HCT116 (cell line): ENCODE data around the gene GABARAP. TPM values are rescaled to one million over a fixed set of nuclear protein-coding genes. Genes with fewer than 3 reads are reported as not detected.
A peak's percentile ranks its signal among the peaks of the same experiment; 100 is the strongest.

ENCODE experiments used
- ATAC-seq: fragments of 200-7000 bp; cut with Tn5 transposase; 2 replicates; pipeline ENCODE4 v1.9.1; 2020; ENCODE audit warnings: mild to moderate bottlenecking, moderate library complexity
- BruUV-seq: library from RNA; stranded (reverse); fragments of 400-500 nt; replicated peaks from 2 replicates; lab custom pipeline; 2021; lab: Mats Ljungman, UMichigan
- CTCF ChIA-PET: fragments of 300-600 bp; sonication (Branson Sonifier 250); formaldehyde crosslinking; loops from one replicate; lab custom pipeline; 2021; ENCODE audit warnings: antibody characterized with exemption; lab: Charles Lee
- POLR2A ChIA-PET: fragments of 300-600, 350-600 bp; sonication (Branson Sonifier 250); formaldehyde crosslinking; loops from one replicate; lab custom pipeline; 2021; ENCODE audit warnings: antibody characterized with exemption; lab: Charles Lee
- RAD21 ChIA-PET, 2 experiments: fragments of 300-600 bp; sonication (Branson Sonifier 250); formaldehyde crosslinking; loops; one replicate each; lab custom pipeline; 2023; ENCODE audit warnings: low total read pairs in 2 of 2; ENCODE audit not compliant: uncharacterized antibody in 2 of 2, unreplicated experiment in 2 of 2, low non-redundant PET in 1 of 2; lab: Charles Lee
- DNase-seq: peaks from one replicate; pipeline ENCODE4 v3.0.0-alpha.2; 2010; ENCODE audit warnings: low read depth, low spot score
- H2AFZ ChIP-seq: fragments of 200-600 bp; shearing (Covaris generic), sonication (generic); 2 replicates; pipeline ENCODE4 v1.6.1; 2017; ENCODE audit warnings: low read depth, mixed run types, mixed read lengths, antibody characterized with exemption, low read length; ENCODE audit not compliant: poor library complexity, severe bottlenecking
- H3K27ac ChIP-seq: 2 replicates; pipeline ENCODE4 v1.5.1; 2012; ENCODE audit warnings: low read depth, low read length
- H3K27me3 ChIP-seq: fragments of 200-600 bp; sonication (generic); 2 replicates; pipeline ENCODE4 v1.6.1; 2016; ENCODE audit warnings: mixed run types, low read length, mixed read lengths; ENCODE audit not compliant: insufficient read depth
- H3K36me3 ChIP-seq, 2 experiments: fragments of 200-500 bp in 1 of 2; fragments of 200-600 bp in 1 of 2; sonication (Bioruptor generic) in 1 of 2; sonication (generic) in 1 of 2; 2 replicates each; pipeline versions ENCODE4 v1.5.1 to v1.6.1; 2014 to 2016; ENCODE audit warnings: low read length in 2 of 2, inconsistent platforms in 1 of 2, mixed read lengths in 1 of 2, mixed run types in 1 of 2; ENCODE audit not compliant: insufficient read depth in 2 of 2, control insufficient read depth in 1 of 2
- H3K4me1 ChIP-seq, 2 experiments: fragments of 200-600 bp in 1 of 2; sonication (generic) in 1 of 2; 2 replicates each; pipeline versions ENCODE4 v1.5.1 to v1.6.1; 2012 to 2017; ENCODE audit warnings: low read length in 2 of 2, inconsistent platforms in 1 of 2, mild to moderate bottlenecking in 1 of 2, mixed read lengths in 1 of 2, mixed run types in 1 of 2, moderate library complexity in 1 of 2; ENCODE audit not compliant: insufficient read depth in 2 of 2, control insufficient read depth in 1 of 2
- H3K4me2 ChIP-seq: fragments of 200-600 bp; sonication (generic); 2 replicates; pipeline ENCODE4 v1.6.1; 2017; ENCODE audit warnings: mixed run types, low read length, mixed read lengths
- H3K4me3 ChIP-seq, 2 experiments: fragments of 200-600 bp in 1 of 2; sonication (generic) in 1 of 2; replicated peaks in 1 of 2; 2 replicates each; pipeline ENCODE4 v1.5.1; 2011 to 2016; ENCODE audit warnings: low read length in 2 of 2, control low read depth in 1 of 2, low read depth in 1 of 2, mild to moderate bottlenecking in 1 of 2, mixed read lengths in 1 of 2, mixed run types in 1 of 2
- H3K79me2 ChIP-seq: fragments of 200-600 bp; sonication (generic); 2 replicates; pipeline ENCODE4 v1.6.1; 2017; ENCODE audit warnings: mild to moderate bottlenecking, mixed run types, low read length, moderate library complexity, mixed read lengths; ENCODE audit not compliant: insufficient read depth
- H3K9ac ChIP-seq: fragments of 200-600 bp; sonication (generic); 2 replicates; pipeline ENCODE4 v1.6.1; 2016; ENCODE audit warnings: low read length, mixed read lengths
- H3K9me2 ChIP-seq: fragments of 200-600 bp; sonication (generic), shearing (Covaris generic); 2 replicates; pipeline ENCODE4 v1.6.1; 2017; ENCODE audit warnings: mixed run types, mild to moderate bottlenecking, moderate library complexity; ENCODE audit not compliant: insufficient read depth
- H3K9me3 ChIP-seq, 2 experiments: fragments of 200-500 bp in 1 of 2; fragments of 200-600 bp in 1 of 2; sonication (Bioruptor generic) in 1 of 2; sonication (generic) in 1 of 2; 2 replicates each; pipeline ENCODE4 v1.6.1; 2014 to 2017; ENCODE audit warnings: low read length in 2 of 2, mixed read lengths in 2 of 2, inconsistent platforms in 1 of 2, low read depth in 1 of 2, mild to moderate bottlenecking in 1 of 2, mixed run types in 1 of 2, moderate library complexity in 1 of 2; ENCODE audit not compliant: control insufficient read depth in 1 of 2, insufficient read depth in 1 of 2
- H4K20me1 ChIP-seq: fragments of 200-600 bp; sonication (generic), shearing (Covaris generic); 2 replicates; pipeline ENCODE4 v1.6.1; 2017; ENCODE audit warnings: mixed run types, mild to moderate bottlenecking, moderate library complexity; ENCODE audit not compliant: insufficient read depth
- CBX3 ChIP-seq: IDR thresholded peaks from 2 replicates; pipeline ENCODE4 v1.6.1; 2012; ENCODE audit warnings: low read depth
- CEBPB ChIP-seq: IDR thresholded peaks from 2 replicates; pipeline ENCODE4 v1.6.1; 2012; ENCODE audit warnings: low read depth
- EGR1 ChIP-seq: IDR thresholded peaks from 2 replicates; pipeline ENCODE4 v1.6.1; 2012; ENCODE audit warnings: low read depth
- ELF1 ChIP-seq: IDR thresholded peaks from 2 replicates; pipeline ENCODE4 v1.6.1; 2012; ENCODE audit warnings: low read depth, borderline replicate concordance
- EZH2 ChIP-seq: fragments of 200-600 bp; sonication (generic); IDR thresholded peaks from 2 replicates; pipeline ENCODE4 v1.6.1; 2017; ENCODE audit warnings: antibody characterized with exemption, mixed run types
- EZH2phosphoT487 ChIP-seq: fragments of 200-600 bp; IDR thresholded peaks from 2 replicates; pipeline ENCODE4 v1.6.1; 2018; ENCODE audit warnings: antibody characterized with exemption, borderline replicate concordance
- FOSL1 ChIP-seq: IDR thresholded peaks from 2 replicates; pipeline ENCODE4 v1.6.1; 2012; ENCODE audit warnings: low read depth
- JUND ChIP-seq: IDR thresholded peaks from 2 replicates; pipeline ENCODE4 v1.6.1; 2012
- MAX ChIP-seq: IDR thresholded peaks from 2 replicates; pipeline ENCODE4 v1.6.1; 2012
- POLR2A ChIP-seq: IDR thresholded peaks from 2 replicates; pipeline ENCODE4 v1.7.0; 2011; ENCODE audit warnings: borderline replicate concordance; ENCODE audit not compliant: insufficient read depth, insufficient read length; ENCODE audit errors: extremely low read depth
- POLR2AphosphoS5 ChIP-seq: IDR thresholded peaks from 2 replicates; pipeline ENCODE4 v1.6.1; 2011; ENCODE audit warnings: mild to moderate bottlenecking, low read depth, low read length, moderate library complexity
- RAD21 ChIP-seq: IDR thresholded peaks from 2 replicates; pipeline ENCODE4 v1.6.1; 2012; ENCODE audit warnings: low read depth, mild to moderate bottlenecking
- SIN3A ChIP-seq: IDR thresholded peaks from 2 replicates; pipeline ENCODE4 v1.6.1; 2012; ENCODE audit warnings: low read depth
- SP1 ChIP-seq: IDR thresholded peaks from 2 replicates; pipeline ENCODE4 v1.6.1; 2012; ENCODE audit warnings: low read depth
- SRF ChIP-seq: IDR thresholded peaks from 2 replicates; pipeline ENCODE4 v1.6.1; 2012; ENCODE audit warnings: low read depth
- TCF7L2 ChIP-seq: IDR thresholded peaks from 2 replicates; pipeline ENCODE4 v1.7.0; 2011; ENCODE audit warnings: borderline replicate concordance, inconsistent platforms; ENCODE audit not compliant: insufficient read depth, insufficient read length; ENCODE audit errors: extremely low read depth
- YY1 ChIP-seq: IDR thresholded peaks from 2 replicates; pipeline ENCODE4 v1.6.1; 2011; ENCODE audit warnings: low read length, low read depth, moderate library complexity, mild to moderate bottlenecking; ENCODE audit not compliant: insufficient replicate concordance; ENCODE audit errors: extremely low read depth
- ZNF274 ChIP-seq: fragments of 200-500 bp; sonication (Bioruptor generic); IDR thresholded peaks from 2 replicates; pipeline ENCODE4 v1.6.1; 2014; ENCODE audit warnings: mild to moderate bottlenecking, low read depth, low read length, inconsistent platforms
- intact Hi-C: fragments of 100-400 bp; cut with micrococcal nuclease; formaldehyde crosslinking; loops from 2 replicates; pipeline ENCODE4 v1.10.0; 2022
- total RNA-seq: library from RNA; stranded (reverse); gene quantifications from one replicate; pipeline ENCODE4 v1.2.1, GENCODE V29; 2021; ENCODE audit not compliant: unreplicated experiment
- TF ChIP-seq, protein P1 (sequence below): IDR thresholded peaks from 2 replicates; pipeline ENCODE4 v1.6.1; 2012
- TF ChIP-seq, protein P2 (sequence below): IDR thresholded peaks from 2 replicates; pipeline ENCODE4 v1.6.1; 2012; ENCODE audit warnings: low read depth
- TF ChIP-seq, protein P3 (sequence below): IDR thresholded peaks from 2 replicates; pipeline ENCODE4 v1.6.1; 2011; ENCODE audit warnings: mild to moderate bottlenecking, low read length, moderate library complexity; ENCODE audit not compliant: insufficient replicate concordance; ENCODE audit errors: extremely low read depth

The GABARAP gene
- total RNA-seq, 1 experiment from 2014 or later = 287 TPM

DNA sequence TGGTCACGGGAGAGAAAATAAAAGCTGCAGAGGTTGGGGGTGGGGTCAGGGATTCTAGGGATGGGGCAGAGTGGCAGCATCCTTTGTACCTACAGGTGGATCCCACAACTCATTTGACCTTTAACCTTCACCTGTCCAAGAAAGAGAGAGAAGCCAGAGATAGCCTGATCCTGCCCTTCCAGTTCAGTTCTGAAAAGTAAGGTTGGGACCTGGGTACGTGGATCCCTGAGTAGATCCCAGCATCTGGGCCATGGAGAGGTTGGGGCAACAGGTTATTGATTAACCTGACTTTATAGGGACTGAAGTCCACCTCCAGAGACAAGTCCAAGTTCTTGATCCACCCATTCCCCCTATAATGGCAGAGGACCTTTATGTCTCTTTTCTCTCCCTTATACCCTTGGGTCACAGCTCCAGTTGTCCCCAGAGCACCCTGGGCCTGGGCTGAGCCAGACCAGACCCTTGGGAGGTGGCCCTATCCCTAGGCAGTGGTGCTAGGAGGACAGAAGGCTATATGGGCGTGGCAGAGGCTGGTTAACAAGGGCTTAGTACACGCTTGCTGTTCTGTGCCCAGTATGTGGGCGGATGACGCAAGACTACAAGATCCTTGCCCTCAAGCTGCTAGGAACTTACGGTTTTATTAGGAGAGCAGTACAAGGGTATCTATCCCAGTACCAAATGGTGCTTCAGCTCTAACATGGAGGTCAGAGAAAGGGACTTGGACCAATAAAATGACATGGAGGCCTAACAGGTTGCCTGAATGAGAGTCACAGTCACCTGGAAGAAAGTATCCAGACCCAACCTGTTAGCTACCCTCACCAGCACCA, 16.7 kb upstream of the GABARAP start:
- ChIA-PET POLR2A (interaction anchor here (1.1 to 3.0 kb wide), 4 partner anchors 17 to 55 kb away, joined by 3 to 15 read pairs (median 6); partner anchors contain the start of genes ACADVL, DLG4 and GABARAP), CTCF (interaction anchor here (0.8 kb wide), 1 partner anchor 38 kb away, joined by 3 read pairs; no protein-coding TSS in a partner anchor)
- Histone ChIP-seq H3K9me2 (no peaks in the 10 kb centered on the region), H3K9me3 (no peaks in the 10 kb centered on the region)
- no peak for TF ChIP-seq ELF1
- TF ChIP-seq JUND = peak; percentile 29; the same call in 1 of the 2 replicates
- no peak for TF ChIP-seq TCF7L2
- TF ChIP-seq, protein P1, sequence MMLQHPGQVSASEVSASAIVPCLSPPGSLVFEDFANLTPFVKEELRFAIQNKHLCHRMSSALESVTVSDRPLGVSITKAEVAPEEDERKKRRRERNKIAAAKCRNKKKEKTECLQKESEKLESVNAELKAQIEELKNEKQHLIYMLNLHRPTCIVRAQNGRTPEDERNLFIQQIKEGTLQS = no peak
- TF ChIP-seq SRF = no peak
- TF ChIP-seq, protein P2, sequence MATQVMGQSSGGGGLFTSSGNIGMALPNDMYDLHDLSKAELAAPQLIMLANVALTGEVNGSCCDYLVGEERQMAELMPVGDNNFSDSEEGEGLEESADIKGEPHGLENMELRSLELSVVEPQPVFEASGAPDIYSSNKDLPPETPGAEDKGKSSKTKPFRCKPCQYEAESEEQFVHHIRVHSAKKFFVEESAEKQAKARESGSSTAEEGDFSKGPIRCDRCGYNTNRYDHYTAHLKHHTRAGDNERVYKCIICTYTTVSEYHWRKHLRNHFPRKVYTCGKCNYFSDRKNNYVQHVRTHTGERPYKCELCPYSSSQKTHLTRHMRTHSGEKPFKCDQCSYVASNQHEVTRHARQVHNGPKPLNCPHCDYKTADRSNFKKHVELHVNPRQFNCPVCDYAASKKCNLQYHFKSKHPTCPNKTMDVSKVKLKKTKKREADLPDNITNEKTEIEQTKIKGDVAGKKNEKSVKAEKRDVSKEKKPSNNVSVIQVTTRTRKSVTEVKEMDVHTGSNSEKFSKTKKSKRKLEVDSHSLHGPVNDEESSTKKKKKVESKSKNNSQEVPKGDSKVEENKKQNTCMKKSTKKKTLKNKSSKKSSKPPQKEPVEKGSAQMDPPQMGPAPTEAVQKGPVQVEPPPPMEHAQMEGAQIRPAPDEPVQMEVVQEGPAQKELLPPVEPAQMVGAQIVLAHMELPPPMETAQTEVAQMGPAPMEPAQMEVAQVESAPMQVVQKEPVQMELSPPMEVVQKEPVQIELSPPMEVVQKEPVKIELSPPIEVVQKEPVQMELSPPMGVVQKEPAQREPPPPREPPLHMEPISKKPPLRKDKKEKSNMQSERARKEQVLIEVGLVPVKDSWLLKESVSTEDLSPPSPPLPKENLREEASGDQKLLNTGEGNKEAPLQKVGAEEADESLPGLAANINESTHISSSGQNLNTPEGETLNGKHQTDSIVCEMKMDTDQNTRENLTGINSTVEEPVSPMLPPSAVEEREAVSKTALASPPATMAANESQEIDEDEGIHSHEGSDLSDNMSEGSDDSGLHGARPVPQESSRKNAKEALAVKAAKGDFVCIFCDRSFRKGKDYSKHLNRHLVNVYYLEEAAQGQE = no peak
- TF ChIP-seq EGR1 = peak; percentile 95
- TF ChIP-seq FOSL1 = no peak
- TF ChIP-seq EZH2 = no peak
- peak; percentile 52; the same call in 1 of the 2 replicates for TF ChIP-seq SP1
- TF ChIP-seq POLR2A = peak; percentile 22
- no peak for TF ChIP-seq YY1
- TF ChIP-seq CEBPB = peak; percentile 93
- TF ChIP-seq CBX3 = no peak
- TF ChIP-seq, protein P3, sequence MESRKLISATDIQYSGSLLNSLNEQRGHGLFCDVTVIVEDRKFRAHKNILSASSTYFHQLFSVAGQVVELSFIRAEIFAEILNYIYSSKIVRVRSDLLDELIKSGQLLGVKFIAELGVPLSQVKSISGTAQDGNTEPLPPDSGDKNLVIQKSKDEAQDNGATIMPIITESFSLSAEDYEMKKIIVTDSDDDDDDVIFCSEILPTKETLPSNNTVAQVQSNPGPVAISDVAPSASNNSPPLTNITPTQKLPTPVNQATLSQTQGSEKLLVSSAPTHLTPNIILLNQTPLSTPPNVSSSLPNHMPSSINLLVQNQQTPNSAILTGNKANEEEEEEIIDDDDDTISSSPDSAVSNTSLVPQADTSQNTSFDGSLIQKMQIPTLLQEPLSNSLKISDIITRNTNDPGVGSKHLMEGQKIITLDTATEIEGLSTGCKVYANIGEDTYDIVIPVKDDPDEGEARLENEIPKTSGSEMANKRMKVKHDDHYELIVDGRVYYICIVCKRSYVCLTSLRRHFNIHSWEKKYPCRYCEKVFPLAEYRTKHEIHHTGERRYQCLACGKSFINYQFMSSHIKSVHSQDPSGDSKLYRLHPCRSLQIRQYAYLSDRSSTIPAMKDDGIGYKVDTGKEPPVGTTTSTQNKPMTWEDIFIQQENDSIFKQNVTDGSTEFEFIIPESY = no peak
- TF ChIP-seq RAD21 = no peak
- no peak for TF ChIP-seq ZNF274
- TF ChIP-seq POLR2AphosphoS5 = peak; percentile 48
- no peak for TF ChIP-seq EZH2phosphoT487
- TF ChIP-seq SIN3A = peak; percentile 58
- peak; percentile 49; the same call in 1 of the 2 replicates for TF ChIP-seq MAX
- TF ChIP-seq, all 23 proteins: peak for 8
- Histone ChIP-seq H3K4me2 (peak overlapping the region; percentile 90), H3K4me1 (peaks cover 21 to 38% of the 10 kb centered on the region in 2 experiments), H3K36me3 (peaks cover 15 to 32% of the 10 kb centered on the region in 2 experiments), H4K20me1 (peaks cover 5% of the 10 kb centered on the region; the same call in 1 of the 2 replicates), H2AFZ (no peak overlapping the region), H3K79me2 (peaks cover 69% of the 10 kb centered on the region), H3K27ac (peak overlapping the region; percentile 94), H3K9ac (peak overlapping the region; percentile 36), H3K27me3 (no peaks in the 10 kb centered on the region), H3K4me3 (peak overlapping the region; percentile 4 to 6; a peak in 1 of 4 replicates)
- intact Hi-C loops = no loop called here
- RAD21 ChIA-PET = no interaction called here
- DNase-seq = peak; percentile 62
- no peak for ATAC-seq
- BruUV-seq = no TSS peak
